ENCODE measurements around the gene BORCS6.

BORCS6 gene

GRCh38 chr17:8142158-8142886 lies 47.7 kb downstream of the BORCS6 start:
- no peak for DNase-seq (ENCODE audit: low spot score)

GRCh38 chr17:8141741-8142140 lies 48.2 kb downstream of the BORCS6 start:
- DNase-seq (ENCODE audit: low spot score) = no peak

GRCh38 chr17:8141045-8141444 lies 48.9 kb downstream of the BORCS6 start:
- no peak for DNase-seq (ENCODE audit: low spot score)

GRCh38 chr17:8140065-8141029 lies 49.6 kb downstream of the BORCS6 start:
- no peak for DNase-seq (ENCODE audit: low spot score)

GRCh38 chr17:8138672-8139371 lies 51.2 kb downstream of the BORCS6 start:
- DNase-seq (ENCODE audit: low spot score) = peak; percentile 96

GRCh38 chr17:8138374-8138671 lies 51.7 kb downstream of the BORCS6 start:
- no peak for DNase-seq (ENCODE audit: low spot score)
